Activated T-helper 1 cell treated with anti-CD3 and anti-CD28 coated beads, Interleukin-12 subunit alpha, Interleukin-12 subunit beta, Interleukin-2, Interleukin-4 antibody, amounts not matched to agents 30 ng/mL and 10 ng/mL and 1 ng/mL, durations not matched to agents 14 hours and 24 hours and 36 hours (primary cell): ENCODE results near the gene CHST5. TPM values are rescaled to one million over a fixed set of nuclear protein-coding genes. Genes with fewer than 3 reads are reported as not detected.

Experiments used
- total RNA-seq: library from RNA; stranded (reverse); gene quantifications from 2 replicates; pipeline ENCODE4 v1.2.3, GENCODE V29; 2022

The CHST5 gene
- total RNA-seq, 1 donor from 2014 or later, result not detected

Other genes with a start within 250 kb of the CHST5 start
- gene CFDP1, start 102.6 kb downstream of the CHST5 start, total RNA-seq, result 35.4 TPM in 2 replicates
- 42.1 and 42.7 TPM in 2 replicates for gene TMEM170A, start 71.4 kb downstream of the CHST5 start, total RNA-seq
- not detected in 2 replicates for gene CHST6, start 40.7 kb downstream of the CHST5 start, total RNA-seq
- gene TMEM231, start 20.1 kb upstream of the CHST5 start, total RNA-seq, result 4.5 and 4.7 TPM in 2 replicates
- 62.7 and 69.5 TPM in 2 replicates for gene GABARAPL2, start 30.3 kb upstream of the CHST5 start, total RNA-seq
- 59.0 and 60.9 TPM in 2 replicates for gene ADAT1, start 87.2 kb upstream of the CHST5 start, total RNA-seq
- 256 and 271 TPM in 2 replicates for gene KARS1, start 111.6 kb upstream of the CHST5 start, total RNA-seq
- gene TERF2IP, start 111.7 kb upstream of the CHST5 start, total RNA-seq, result 94.3 and 98.5 TPM in 2 replicates
- gene CPHXL2, start 140.9 kb upstream of the CHST5 start, total RNA-seq, result not detected in 2 replicates
- gene DUXB, start 165.4 kb upstream of the CHST5 start, total RNA-seq, result not detected in 2 replicates
- not detected in 2 replicates for gene CPHXL, start 190.4 kb upstream of the CHST5 start, total RNA-seq